ENCODE data around the gene C1orf232. TPM values are rescaled to one million over a fixed set of nuclear protein-coding genes. Genes with fewer than 3 reads are reported as not detected.

The C1orf232 gene
- polyA plus RNA-seq, 1 experiment, result not detected

- CTCF ChIA-PET, result interaction anchor here (0.9 to 1.2 kb wide), 2 partner anchors 30 to 303 kb away, joined by 3 to 6 read pairs; no protein-coding TSS in a partner anchor
Observed at GRCh38 chr1:26114165-26114927, 54.4 kb downstream of the C1orf232 start.

More at GRCh38 chr1:26114165-26114927, 54.4 kb downstream of the C1orf232 start:
- H3K4me3 ChIP-seq (ENCODE audit: low read depth, low read length), result no peak overlapping the region
- no peaks in the 10 kb centered on the region for H3K27me3 ChIP-seq (ENCODE audit: control insufficient read depth, insufficient read depth, low read length)
- POLR2A ChIA-PET, result no interaction called here
- TF ChIP-seq, protein P1, sequence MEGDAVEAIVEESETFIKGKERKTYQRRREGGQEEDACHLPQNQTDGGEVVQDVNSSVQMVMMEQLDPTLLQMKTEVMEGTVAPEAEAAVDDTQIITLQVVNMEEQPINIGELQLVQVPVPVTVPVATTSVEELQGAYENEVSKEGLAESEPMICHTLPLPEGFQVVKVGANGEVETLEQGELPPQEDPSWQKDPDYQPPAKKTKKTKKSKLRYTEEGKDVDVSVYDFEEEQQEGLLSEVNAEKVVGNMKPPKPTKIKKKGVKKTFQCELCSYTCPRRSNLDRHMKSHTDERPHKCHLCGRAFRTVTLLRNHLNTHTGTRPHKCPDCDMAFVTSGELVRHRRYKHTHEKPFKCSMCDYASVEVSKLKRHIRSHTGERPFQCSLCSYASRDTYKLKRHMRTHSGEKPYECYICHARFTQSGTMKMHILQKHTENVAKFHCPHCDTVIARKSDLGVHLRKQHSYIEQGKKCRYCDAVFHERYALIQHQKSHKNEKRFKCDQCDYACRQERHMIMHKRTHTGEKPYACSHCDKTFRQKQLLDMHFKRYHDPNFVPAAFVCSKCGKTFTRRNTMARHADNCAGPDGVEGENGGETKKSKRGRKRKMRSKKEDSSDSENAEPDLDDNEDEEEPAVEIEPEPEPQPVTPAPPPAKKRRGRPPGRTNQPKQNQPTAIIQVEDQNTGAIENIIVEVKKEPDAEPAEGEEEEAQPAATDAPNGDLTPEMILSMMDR (IDR thresholded peaks at IDR 0.05; ENCODE audit: low read depth, low read length), result no peak
- no peaks in the 10 kb centered on the region; the same call in 1 of the 2 replicates for H3K9me3 ChIP-seq (ENCODE audit: control insufficient read depth, insufficient read depth, low read length)
- no peak overlapping the region for H3K27ac ChIP-seq (ENCODE audit: low read depth, low read length)
- no peak for DNase-seq (ENCODE audit: low read depth, low spot score)

Other genes starting within 250 kb of the C1orf232 start
- gene PAFAH2, start 170.9 kb downstream of the C1orf232 start, polyA plus RNA-seq (2011; rRNA removed), result 9.3 and 11.8 TPM in 2 replicates
- 1.3 and 1.8 TPM in 2 replicates for gene EXTL1, start 147.2 kb downstream of the C1orf232 start, polyA plus RNA-seq (2011; rRNA removed)
- not detected in 2 replicates for gene SLC30A2, start 122.8 kb downstream of the C1orf232 start, polyA plus RNA-seq (2011; rRNA removed)
- not detected in 2 replicates for gene TRIM63, start 101.3 kb downstream of the C1orf232 start, polyA plus RNA-seq (2011; rRNA removed)
- gene PDIK1L, start 57.1 kb downstream of the C1orf232 start, polyA plus RNA-seq (2011; rRNA removed), result 2.9 and 3.0 TPM in 2 replicates
- gene FAM110D, start 9.9 kb downstream of the C1orf232 start, polyA plus RNA-seq (2011; rRNA removed), result not detected in 2 replicates
- gene ZNF593, start 945 bp upstream of the C1orf232 start, polyA plus RNA-seq (2011; rRNA removed), result 19.7 and 28.6 TPM in 2 replicates
- not detected in 2 replicates for gene ZNF593OS, start 2.9 kb upstream of the C1orf232 start, polyA plus RNA-seq (2011; rRNA removed)
- 0.05 TPM in 1 of 2 replicates, not detected in the other for gene CNKSR1, start 8.5 kb upstream of the C1orf232 start, polyA plus RNA-seq (2011; rRNA removed)
- gene CATSPER4, start 21.6 kb upstream of the C1orf232 start, polyA plus RNA-seq (2011; rRNA removed), result not detected in 2 replicates
- gene CEP85, start 65.2 kb upstream of the C1orf232 start, polyA plus RNA-seq (2011; rRNA removed), result 5.7 and 5.8 TPM in 2 replicates
- gene SH3BGRL3, start 111.1 kb upstream of the C1orf232 start, polyA plus RNA-seq (2011; rRNA removed), result 307 and 326 TPM in 2 replicates
- gene UBXN11, start 137.7 kb upstream of the C1orf232 start, polyA plus RNA-seq (2011; rRNA removed), result 6.1 and 7.0 TPM in 2 replicates
- gene CD52, start 149.0 kb upstream of the C1orf232 start, polyA plus RNA-seq (2011; rRNA removed), result not detected in 2 replicates
- not detected in 2 replicates for gene CRYBG2, start 185.2 kb upstream of the C1orf232 start, polyA plus RNA-seq (2011; rRNA removed)
- not detected in 2 replicates for gene ZNF683, start 203.8 kb upstream of the C1orf232 start, polyA plus RNA-seq (2011; rRNA removed)
- gene LIN28A, start 241.9 kb upstream of the C1orf232 start, polyA plus RNA-seq (2011; rRNA removed), result not detected in 2 replicates

All from AG04450 (cell line).